SK-N-SH treated with all-trans-retinoic acid at 6 μM for 48 hours (cell line): ENCODE data around the gene HGFAC.

Experiments
- ATAC-seq: fragments of 200-7000 bp; cut with Tn5 transposase; 3 replicates; pipeline ENCODE4 v1.9.1; 2020; ENCODE audit warnings: mild to moderate bottlenecking, moderate library complexity
- ARNTL ChIP-seq: fragments of 450-650 bp; formaldehyde crosslinking; IDR thresholded peaks from 2 replicates; pipeline ENCODE4 v1.5.0; 2020; ENCODE audit warnings: low read depth, mild to moderate bottlenecking, moderate library complexity, borderline replicate concordance
- BACH2 ChIP-seq: fragments of 250-450 bp; sonication (Bioruptor Pico); IDR thresholded peaks from 2 replicates; pipeline ENCODE4 v1.9.0; 2021; ENCODE audit warnings: mild to moderate bottlenecking, borderline replicate concordance
- CREB5 ChIP-seq: fragments of 250-450 bp; sonication (Bioruptor Pico); IDR thresholded peaks from 2 replicates; pipeline ENCODE4 v1.5.1; 2020; ENCODE audit warnings: low read depth, mild to moderate bottlenecking, moderate library complexity
- CSDC2 ChIP-seq: fragments of 250-450 bp; sonication (Bioruptor Pico); IDR thresholded peaks from 2 replicates; pipeline ENCODE4 v1.5.0; 2020; ENCODE audit warnings: mild to moderate bottlenecking, moderate library complexity
- CSRNP3 ChIP-seq: fragments of 250-450 bp; sonication (Bioruptor Pico); IDR thresholded peaks from 2 replicates; pipeline ENCODE4 v1.5.1; 2021; ENCODE audit warnings: mild to moderate bottlenecking, moderate library complexity
- ESRRG ChIP-seq: fragments of 250-450 bp; sonication (Bioruptor Pico); IDR thresholded peaks from 2 replicates; pipeline ENCODE4 v1.6.1; 2021; ENCODE audit warnings: mild to moderate bottlenecking
- GLIS3 ChIP-seq: fragments of 250-450 bp; sonication (Bioruptor Pico); IDR thresholded peaks from 2 replicates; pipeline ENCODE4 v1.5.0; 2020; ENCODE audit warnings: mild to moderate bottlenecking, moderate library complexity
- ISL1 ChIP-seq: fragments of 250-450 bp; sonication (Bioruptor Pico); IDR thresholded peaks from 2 replicates; pipeline ENCODE4 v2.1.2; 2022; ENCODE audit warnings: mild to moderate bottlenecking, moderate library complexity
- OSR1 ChIP-seq: fragments of 250-450 bp; sonication (Bioruptor Pico); IDR thresholded peaks from 2 replicates; pipeline ENCODE4 v1.8.0; 2022; ENCODE audit warnings: moderate library complexity, mild to moderate bottlenecking, inconsistent platforms
- PATZ1 ChIP-seq: fragments of 250-450 bp; sonication (Bioruptor Pico); IDR thresholded peaks from 2 replicates; pipeline ENCODE4 v1.8.0; 2020; ENCODE audit warnings: mild to moderate bottlenecking, moderate library complexity, borderline replicate concordance
- POU6F1 ChIP-seq: fragments of 250-450 bp; sonication (Bioruptor Pico); IDR thresholded peaks from 2 replicates; pipeline ENCODE4 v1.8.0; 2021; ENCODE audit warnings: low read depth, mild to moderate bottlenecking, moderate library complexity, borderline replicate concordance
- PPARA ChIP-seq: fragments of 250-450 bp; sonication (Bioruptor Pico); IDR thresholded peaks from 2 replicates; pipeline ENCODE4 v1.5.0; 2020; ENCODE audit warnings: mild to moderate bottlenecking, borderline replicate concordance
- RARB ChIP-seq: fragments of 250-450 bp; sonication (Bioruptor Pico); IDR thresholded peaks from 2 replicates; pipeline ENCODE4 v1.8.0; 2021; ENCODE audit warnings: mild to moderate bottlenecking, moderate library complexity
- TCF4 ChIP-seq: fragments of 250-450 bp; sonication (Bioruptor Pico); IDR thresholded peaks from 2 replicates; pipeline ENCODE4 v1.8.0; 2021; ENCODE audit warnings: mild to moderate bottlenecking, moderate library complexity, borderline replicate concordance
- TOX ChIP-seq: fragments of 250-450 bp; sonication (Bioruptor Pico); IDR thresholded peaks from 2 replicates; pipeline ENCODE4 v1.8.0; 2021; ENCODE audit warnings: mild to moderate bottlenecking, moderate library complexity, borderline replicate concordance
- ZC3H10 ChIP-seq: fragments of 250-450 bp; sonication (Bioruptor Pico); IDR thresholded peaks from 2 replicates; pipeline ENCODE4 v1.5.1; 2021; ENCODE audit warnings: mild to moderate bottlenecking, moderate library complexity
- ZFP3 ChIP-seq: fragments of 250-450 bp; sonication (Bioruptor Pico); IDR thresholded peaks from 2 replicates; pipeline ENCODE4 v1.5.0; 2020; ENCODE audit warnings: mild to moderate bottlenecking, moderate library complexity
- ZFP30 ChIP-seq: fragments of 450-650 bp; formaldehyde crosslinking; IDR thresholded peaks from 2 replicates; pipeline ENCODE4 v1.5.0; 2022; ENCODE audit warnings: mild to moderate bottlenecking, moderate library complexity
- ZNF565 ChIP-seq: fragments of 450-650 bp; formaldehyde crosslinking; conservative IDR thresholded peaks from 2 replicates; pipeline ENCODE4 v1.5.0; 2020; ENCODE audit warnings: low read depth, mild to moderate bottlenecking, moderate library complexity
- ZNF70 ChIP-seq: fragments of 450-650 bp; formaldehyde crosslinking; IDR thresholded peaks from 2 replicates; pipeline ENCODE4 v1.5.0; 2020; ENCODE audit warnings: mild to moderate bottlenecking, moderate library complexity
- ZNF8 ChIP-seq: fragments of 450-650 bp; formaldehyde crosslinking; IDR thresholded peaks from 2 replicates; pipeline ENCODE4 v1.5.0; 2020; ENCODE audit warnings: mild to moderate bottlenecking, moderate library complexity

HGFAC gene

GRCh38 chr4:3438847-3439180 lies 3.0 kb upstream of the HGFAC start (continued):
- no peak for TF ChIP-seq POU6F1 (CRISPR knock-in tag)
- no peak for TF ChIP-seq ZNF565 (CRISPR knock-in tag)
- TF ChIP-seq OSR1 = no peak
- TF ChIP-seq ZNF70 (CRISPR knock-in tag) = no peak
- no peak for TF ChIP-seq PPARA (CRISPR knock-in tag)
- TF ChIP-seq CSDC2 (CRISPR knock-in tag) = no peak
- no peak for TF ChIP-seq RARB (CRISPR knock-in tag)
- no peak for TF ChIP-seq TCF4
- TF ChIP-seq, all 23 proteins: peak for 0

GRCh38 chr4:3439391-3439790 lies 2.4 kb upstream of the HGFAC start:
- no peak for ATAC-seq
- TF ChIP-seq PPARA (CRISPR knock-in tag) (no peak), ARNTL (CRISPR knock-in tag) (no peak), ZNF565 (CRISPR knock-in tag) (no peak), GLIS3 (CRISPR knock-in tag) (no peak), CREB5 (CRISPR knock-in tag) (no peak), TOX (CRISPR knock-in tag) (no peak), BACH2 (CRISPR knock-in tag) (no peak), ZNF8 (CRISPR knock-in tag) (no peak), CSDC2 (CRISPR knock-in tag) (no peak), CSRNP3 (CRISPR knock-in tag) (no peak), ZNF70 (CRISPR knock-in tag) (no peak), OSR1 (no peak), RARB (CRISPR knock-in tag) (no peak)

GRCh38 chr4:3440011-3440410 lies 1.8 kb upstream of the HGFAC start:
- no peak for ATAC-seq
- TF ChIP-seq ZNF565 (CRISPR knock-in tag) = no peak
- no peak for TF ChIP-seq BACH2 (CRISPR knock-in tag)
- no peak for TF ChIP-seq GLIS3 (CRISPR knock-in tag)
- no peak for TF ChIP-seq PPARA (CRISPR knock-in tag)
- no peak for TF ChIP-seq TCF4
- no peak for TF ChIP-seq CREB5 (CRISPR knock-in tag)
- no peak for TF ChIP-seq RARB (CRISPR knock-in tag)
- no peak for TF ChIP-seq ZFP3 (CRISPR knock-in tag)
- TF ChIP-seq PATZ1 (CRISPR knock-in tag) = no peak
- TF ChIP-seq ZNF70 (CRISPR knock-in tag) = no peak
- no peak for TF ChIP-seq ZFP30
- no peak for TF ChIP-seq POU6F1 (CRISPR knock-in tag)
- no peak for TF ChIP-seq CSDC2 (CRISPR knock-in tag)
- no peak for TF ChIP-seq ESRRG (CRISPR knock-in tag)
- TF ChIP-seq CSRNP3 (CRISPR knock-in tag) = no peak
- TF ChIP-seq ISL1 (CRISPR knock-in tag) = no peak
- no peak for TF ChIP-seq ZC3H10 (CRISPR knock-in tag)
- TF ChIP-seq TOX (CRISPR knock-in tag) = no peak
